Mucosa of descending colon (tissue), 3 donors: ENCODE results near the gene GPC6. TPM values are rescaled to one million over a fixed set of nuclear protein-coding genes. Genes with fewer than 3 reads are reported as not detected.
"Not testable (repeated sequence)": the region's sequence is repeated elsewhere in the genome, so short reads cannot be mapped to it uniquely, and the experiment has no call there.

Experiments used
- ATAC-seq: fragments of 200-7000 bp; cut with Tn5 transposase; one replicate; pipeline ENCODE4 v1.9.1; 2020; ENCODE audit warnings: mild to moderate bottlenecking, moderate library complexity
- DNase-seq, 3 donors: peaks; one replicate each; pipeline ENCODE4 v3.0.0-alpha.2; 2020
- H3K36me3 ChIP-seq: fragments of 200-600 bp; one replicate; pipeline ENCODE4 v1.8.0; 2021; ENCODE audit warnings: low read depth, mild to moderate bottlenecking
- H3K4me1 ChIP-seq: fragments of 200-600 bp; one replicate; pipeline ENCODE4 v1.8.0; 2021; ENCODE audit warnings: low read depth, mild to moderate bottlenecking
- H3K4me3 ChIP-seq: fragments of 200-600 bp; one replicate; pipeline ENCODE4 v1.8.0; 2021; ENCODE audit warnings: mild to moderate bottlenecking
- H3K9me3 ChIP-seq: fragments of 200-600 bp; one replicate; pipeline ENCODE4 v1.8.0; 2021; ENCODE audit warnings: mild to moderate bottlenecking
- CTCF ChIP-seq: fragments of 200-600 bp; IDR thresholded peaks from one replicate; pipeline ENCODE4 v1.8.0; 2022; ENCODE audit warnings: antibody characterized with exemption, mild to moderate bottlenecking
- intact Hi-C, 2 donors: fragments of 100-400 bp; cut with DNase I in 1 of 2; cut with micrococcal nuclease in 1 of 2; formaldehyde crosslinking; loops; one replicate each; pipeline versions ENCODE4 v1.11.0 to v1.11.1; 2022; cut with DNase I, micrococcal nuclease
- total RNA-seq, 3 donors: library from RNA; stranded (reverse); fragmentation: NEBNext Ultra II Directional in 2 of 3; extraction: Animal tissue kit (Norgen Biotek cat#: 25700) in 2 of 3; gene quantifications; one replicate each; pipeline versions ENCODE4 v1.2.1 to v1.2.4, GENCODE V29; 2021 to 2023
- donor health status: DM: no; HTN: no; CAD: no; lungs with moderate emphysema.
- donor health status: DM: no; HTN: no; CAD: no.
- donor health status: DM: no; HTN: yes; CAD: no.

The GPC6 gene
- total RNA-seq, 3 donors from 2014 or later = 2.7 to 11.3 (median 7.5) TPM

GRCh38 chr13:93480553-93481106 lies 254.0 kb downstream of the GPC6 start:
- no peak overlapping the region for H3K4me3 ChIP-seq
- TF ChIP-seq CTCF = no peak
- H3K4me1 ChIP-seq = no peaks in the 10 kb centered on the region
- ATAC-seq (no peak), DNase-seq (no peak)
- no peaks in the 10 kb centered on the region for H3K9me3 ChIP-seq
- intact Hi-C loops = no loop called here
- no peaks in the 10 kb centered on the region for H3K36me3 ChIP-seq

- H3K4me3 ChIP-seq, H3K36me3 ChIP-seq, H3K9me3 ChIP-seq, intact Hi-C loops, ATAC-seq, DNase-seq, H3K4me1 ChIP-seq: not testable (repeated sequence)
Measured at GRCh38 chr13:93496117-93496516, 269.5 kb downstream of the GPC6 start.

GRCh38 chr13:93496985-93497673 lies 270.5 kb downstream of the GPC6 start:
- Histone ChIP-seq H3K9me3 (peaks cover 3% of the 10 kb centered on the region), H3K4me3 (no peak overlapping the region), H3K4me1 (no peaks in the 10 kb centered on the region), H3K36me3 (no peaks in the 10 kb centered on the region)
- no peak for TF ChIP-seq CTCF
- DNase-seq = no peak
- no peak for ATAC-seq
- intact Hi-C loops = no loop called here

GRCh38 chr13:93499991-93500390 lies 273.4 kb downstream of the GPC6 start:
- no peak overlapping the region for H3K4me3 ChIP-seq
- H3K9me3 ChIP-seq = no peaks in the 10 kb centered on the region
- ATAC-seq = no peak
- intact Hi-C loops = no loop called here
- no peak for TF ChIP-seq CTCF
- no peaks in the 10 kb centered on the region for H3K36me3 ChIP-seq
- DNase-seq = no peak
- no peaks in the 10 kb centered on the region for H3K4me1 ChIP-seq

GRCh38 chr13:93502071-93502470 lies 275.5 kb downstream of the GPC6 start:
- no peak for TF ChIP-seq CTCF
- Histone ChIP-seq H3K4me3 (no peak overlapping the region), H3K36me3 (no peaks in the 10 kb centered on the region), H3K9me3 (no peaks in the 10 kb centered on the region), H3K4me1 (no peaks in the 10 kb centered on the region)
- intact Hi-C loops = no loop called here
- ATAC-seq (no peak), DNase-seq (no peak)

- DNase-seq = no peak
- H3K36me3 ChIP-seq = no peaks in the 10 kb centered on the region
- no peak for TF ChIP-seq CTCF
- no peak for ATAC-seq
- H3K4me3 ChIP-seq = no peak overlapping the region
- H3K9me3 ChIP-seq = no peaks in the 10 kb centered on the region
- intact Hi-C loops = no loop called here
- no peaks in the 10 kb centered on the region for H3K4me1 ChIP-seq
Measured at GRCh38 chr13:93502987-93503615, 276.5 kb downstream of the GPC6 start.
